GM12801 (cell line): Measurements from ENCODE around the gene FAM83F.

ENCODE experiments used
- CTCF ChIP-seq: IDR thresholded peaks from one replicate; pipeline ENCODE4 v1.5.1; 2011; ENCODE audit warnings: control low read depth; ENCODE audit not compliant: insufficient read length; ENCODE audit errors: extremely low read depth

The FAM83F gene

GRCh38 chr22:40055143-40055883 lies 60.6 kb downstream of the FAM83F start:
- no peak for TF ChIP-seq CTCF

GRCh38 chr22:40056154-40056553 lies 61.4 kb downstream of the FAM83F start:
- TF ChIP-seq CTCF = no peak

GRCh38 chr22:40056559-40056958 lies 61.8 kb downstream of the FAM83F start:
- no peak for TF ChIP-seq CTCF

GRCh38 chr22:40057652-40058051 lies 62.9 kb downstream of the FAM83F start:
- no peak for TF ChIP-seq CTCF

GRCh38 chr22:40058265-40058664 lies 63.5 kb downstream of the FAM83F start:
- no peak for TF ChIP-seq CTCF

GRCh38 chr22:40065981-40066380 lies 71.2 kb downstream of the FAM83F start:
- TF ChIP-seq CTCF = no peak

- TF ChIP-seq CTCF = no peak
Observed at GRCh38 chr22:40067639-40068038, 72.9 kb downstream of the FAM83F start.

- TF ChIP-seq CTCF = no peak
Observed at GRCh38 chr22:40070701-40071100, 75.9 kb downstream of the FAM83F start.
